ENCODE data around the gene FERMT1. TPM values are rescaled to one million over a fixed set of nuclear protein-coding genes. Genes with fewer than 3 reads are reported as not detected.

FERMT1 gene
- polyA plus RNA-seq, 1 donor (not counting 4 experiments of a cell fraction or from before 2014, with no cell fraction given): 134 TPM

- FAIRE-seq (no peak), DNase-seq (ENCODE audit: low read depth, low spot score) (no peak)
- Histone ChIP-seq H3K36me3 (ENCODE audit: control insufficient read depth in 2 of 2, extremely low read depth in 1 of 2, insufficient read depth in 2 of 2, low read length in 2 of 2) (peaks cover 26 to 47% of the 10 kb centered on the region in 2 experiments), H3K4me1 (ENCODE audit: control insufficient read depth, extremely low read depth, insufficient read depth, low read length) (peaks cover 14% of the 10 kb centered on the region), H3K79me2 (ENCODE audit: control insufficient read depth, insufficient read depth, low read length) (no peaks in the 10 kb centered on the region), H3K9ac (ENCODE audit: control insufficient read depth, extremely low read depth, insufficient read depth, low read length) (no peak overlapping the region), H2AFZ (ENCODE audit: control insufficient read depth, low read length) (no peak overlapping the region), H3K4me2 (ENCODE audit: control insufficient read depth, extremely low read depth, insufficient read depth, low read depth, low read length) (no peak overlapping the region), H3K9me3 (ENCODE audit: control insufficient read depth, low read depth, low read length) (no peaks in the 10 kb centered on the region), H3K4me3 (ENCODE audit: control insufficient read depth in 2 of 3, extremely low read depth in 1 of 3, insufficient read depth in 2 of 3, low read depth in 1 of 3, low read length in 3 of 3) (no peak overlapping the region), H3K9me1 (ENCODE audit: control insufficient read depth, extremely low read depth, insufficient read depth, low read length) (no peaks in the 10 kb centered on the region), H3K27ac (ENCODE audit: control insufficient read depth, insufficient read depth, low read length) (no peak overlapping the region), H3K27me3 (ENCODE audit: control insufficient read depth, extremely low read depth, insufficient read depth, low read length) (no peaks in the 10 kb centered on the region), H4K20me1 (ENCODE audit: control insufficient read depth, extremely low read depth, insufficient read depth, low read length) (no peaks in the 10 kb centered on the region)
- TF ChIP-seq CTCF (optimal IDR thresholded peaks at IDR 0.05 in 1 of 3, IDR thresholded peaks at IDR 0.05 in 1 of 3, conservative IDR thresholded peaks at IDR 0.05 in 1 of 3; ENCODE audit: extremely low read depth in 1 of 3, insufficient read depth in 2 of 3, low read length in 3 of 3): no peak
- TF ChIP-seq EZH2 (IDR thresholded peaks at IDR 0.05; ENCODE audit: low read length): no peak
- dilution Hi-C loops (cut with MboI; ENCODE audit: extremely low pct_ligation_motif_present, low sequenced_read_pairs): no loop called here
These were observed 31.2 kb downstream of the FERMT1 start for GRCh38 chr20:6091661-6092060.

- H3K9me3 ChIP-seq (ENCODE audit: control insufficient read depth, low read depth, low read length): no peaks in the 10 kb centered on the region
- TF ChIP-seq EZH2 (IDR thresholded peaks at IDR 0.05; ENCODE audit: low read length) (no peak), CTCF (optimal IDR thresholded peaks at IDR 0.05 in 1 of 3, IDR thresholded peaks at IDR 0.05 in 1 of 3, conservative IDR thresholded peaks at IDR 0.05 in 1 of 3; ENCODE audit: extremely low read depth in 1 of 3, insufficient read depth in 2 of 3, low read length in 3 of 3) (no peak)
- H4K20me1 ChIP-seq (ENCODE audit: control insufficient read depth, extremely low read depth, insufficient read depth, low read length): no peaks in the 10 kb centered on the region
- no peak overlapping the region for H2AFZ ChIP-seq (ENCODE audit: control insufficient read depth, low read length)
- H3K9me1 ChIP-seq (ENCODE audit: control insufficient read depth, extremely low read depth, insufficient read depth, low read length): no peaks in the 10 kb centered on the region
- H3K4me3 ChIP-seq (ENCODE audit: control insufficient read depth in 2 of 3, extremely low read depth in 1 of 3, insufficient read depth in 2 of 3, low read depth in 1 of 3, low read length in 3 of 3): no peak overlapping the region
- FAIRE-seq: peak; percentile 99
- DNase-seq (ENCODE audit: low read depth, low spot score): no peak
- no peaks in the 10 kb centered on the region for H3K79me2 ChIP-seq (ENCODE audit: control insufficient read depth, insufficient read depth, low read length)
- H3K27me3 ChIP-seq (ENCODE audit: control insufficient read depth, extremely low read depth, insufficient read depth, low read length): no peaks in the 10 kb centered on the region
- no peak overlapping the region for H3K9ac ChIP-seq (ENCODE audit: control insufficient read depth, extremely low read depth, insufficient read depth, low read length)
- H3K36me3 ChIP-seq (ENCODE audit: control insufficient read depth in 2 of 2, extremely low read depth in 1 of 2, insufficient read depth in 2 of 2, low read length in 2 of 2): peaks cover 32 to 45% of the 10 kb centered on the region in 2 experiments
- H3K27ac ChIP-seq (ENCODE audit: control insufficient read depth, insufficient read depth, low read length): no peak overlapping the region
- H3K4me1 ChIP-seq (ENCODE audit: control insufficient read depth, extremely low read depth, insufficient read depth, low read length): peaks cover 15% of the 10 kb centered on the region
- dilution Hi-C loops (cut with MboI; ENCODE audit: extremely low pct_ligation_motif_present, low sequenced_read_pairs): no loop called here
- H3K4me2 ChIP-seq (ENCODE audit: control insufficient read depth, extremely low read depth, insufficient read depth, low read depth, low read length): peak overlapping the region; percentile 38
These were observed 36.0 kb downstream of the FERMT1 start for GRCh38 chr20:6086868-6087267.

All from keratinocyte (primary cell).